WI38 (cell line): ENCODE data around the gene CDC42EP4.
A peak's percentile ranks its signal among the peaks of the same experiment; 100 is the strongest.

Experiments used
- H3K4me3 ChIP-seq: 2 replicates; pipeline ENCODE4 v1.5.1; 2011; ENCODE audit warnings: low read depth, mild to moderate bottlenecking, control low read depth, low read length
- CTCF ChIP-seq: IDR thresholded peaks from 2 replicates; pipeline ENCODE4 v1.5.1; 2012; ENCODE audit warnings: low read depth, mild to moderate bottlenecking, control low read depth, low read length

The CDC42EP4 gene

GRCh38 chr17:73292031-73292531 lies 19.7 kb downstream of the CDC42EP4 start:
- TF ChIP-seq CTCF: no peak
- H3K4me3 ChIP-seq: peak overlapping the region; percentile 37

DNA sequence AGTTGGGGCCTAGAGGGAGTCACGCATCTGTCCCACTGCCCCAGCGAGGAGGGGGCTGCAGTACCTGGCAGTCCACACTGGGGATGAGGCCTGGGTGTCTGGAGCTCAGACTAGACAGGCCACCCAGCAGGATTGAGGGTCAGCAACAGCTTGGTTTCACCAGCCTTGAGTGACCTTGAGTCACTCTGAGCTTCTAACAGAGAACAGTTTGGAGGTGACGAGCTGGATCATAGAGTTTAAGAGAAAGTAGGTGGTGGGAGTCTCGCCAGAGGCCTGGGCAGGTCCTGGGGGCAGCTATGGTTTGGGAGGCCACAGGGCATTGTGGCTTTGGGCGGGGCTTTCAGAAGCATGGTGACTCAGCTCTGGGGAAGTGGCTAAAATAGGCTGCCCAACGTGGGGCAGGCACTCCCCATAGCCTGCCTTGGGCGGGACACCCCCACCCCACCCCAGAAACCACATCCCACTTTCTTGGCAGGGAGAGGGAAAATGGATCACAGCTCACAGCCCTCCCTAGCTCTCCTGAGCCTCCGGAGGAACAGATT lies 20.5 kb downstream of the CDC42EP4 start:
- no peak for TF ChIP-seq CTCF
- peak overlapping the region; percentile 37 for H3K4me3 ChIP-seq

GRCh38 chr17:73290399-73291259 lies 21.2 kb downstream of the CDC42EP4 start:
- no peak overlapping the region for H3K4me3 ChIP-seq
- TF ChIP-seq CTCF: no peak

DNA sequence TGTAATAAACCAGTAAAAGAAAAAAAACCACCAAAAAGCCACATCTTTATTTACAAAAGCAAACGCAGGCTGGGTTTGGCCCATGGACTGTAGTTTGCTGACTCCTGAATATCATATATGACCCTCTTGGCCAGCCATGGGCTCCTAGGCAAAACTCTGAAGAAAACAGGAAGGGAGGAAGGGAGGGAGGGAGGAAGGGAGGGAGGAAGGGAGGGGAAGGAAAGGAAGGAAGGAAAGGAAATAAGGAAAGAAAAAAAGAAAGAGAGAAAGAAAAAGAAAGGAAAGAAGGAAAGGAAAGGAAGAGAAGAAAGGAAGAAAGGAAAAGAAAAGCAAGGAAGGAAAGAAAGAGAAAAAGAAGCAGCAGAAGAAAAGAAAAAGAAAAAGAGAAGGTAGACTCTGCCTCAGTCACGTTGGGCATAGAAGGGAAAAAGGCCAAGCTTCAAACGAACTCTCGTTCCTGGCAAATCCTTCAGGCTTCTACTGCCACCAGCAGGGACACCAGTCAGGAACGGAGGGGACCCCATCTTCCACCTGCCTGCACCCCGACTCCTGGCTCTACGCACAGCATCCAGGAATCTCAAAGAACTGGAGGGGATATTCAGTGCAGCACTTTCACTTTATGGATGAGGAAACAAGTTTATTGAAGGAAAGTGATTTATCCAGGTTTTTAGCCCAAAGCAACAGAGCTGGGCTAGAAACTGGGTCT lies 22.1 kb downstream of the CDC42EP4 start:
- TF ChIP-seq CTCF: no peak
- H3K4me3 ChIP-seq: no peak overlapping the region

GRCh38 chr17:73288534-73289302 lies 23.1 kb downstream of the CDC42EP4 start:
- no peak overlapping the region for H3K4me3 ChIP-seq
- TF ChIP-seq CTCF: no peak

DNA sequence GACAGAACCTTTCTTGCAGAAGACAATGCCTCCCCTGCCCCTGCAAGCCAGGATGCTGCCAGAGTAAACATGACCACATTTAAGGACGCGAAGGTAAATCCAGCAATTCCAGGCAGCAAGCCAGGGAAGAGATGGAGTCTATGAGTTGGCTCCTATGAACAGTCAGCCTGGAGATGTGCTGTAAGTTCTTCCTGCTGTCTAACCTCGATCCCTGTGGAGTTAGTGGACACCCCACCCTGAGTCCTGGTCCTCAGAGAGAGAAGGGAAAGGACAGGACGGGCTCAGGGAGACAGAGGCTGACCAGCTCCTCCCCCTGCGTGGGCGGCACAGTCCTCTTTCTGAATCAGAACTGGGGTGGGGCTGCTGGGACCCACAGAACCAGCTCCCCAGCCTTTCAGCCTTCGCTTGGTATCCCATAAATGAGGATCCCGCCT lies 24.9 kb downstream of the CDC42EP4 start:
- H3K4me3 ChIP-seq: no peak overlapping the region
- no peak for TF ChIP-seq CTCF
